ENCODE results near the gene DGKQ. TPM values are rescaled to one million over a fixed set of nuclear protein-coding genes. Genes with fewer than 3 reads are reported as not detected.

The DGKQ gene
- total RNA-seq, 1 experiment from 2014 or later = 11.8 TPM

DNA sequence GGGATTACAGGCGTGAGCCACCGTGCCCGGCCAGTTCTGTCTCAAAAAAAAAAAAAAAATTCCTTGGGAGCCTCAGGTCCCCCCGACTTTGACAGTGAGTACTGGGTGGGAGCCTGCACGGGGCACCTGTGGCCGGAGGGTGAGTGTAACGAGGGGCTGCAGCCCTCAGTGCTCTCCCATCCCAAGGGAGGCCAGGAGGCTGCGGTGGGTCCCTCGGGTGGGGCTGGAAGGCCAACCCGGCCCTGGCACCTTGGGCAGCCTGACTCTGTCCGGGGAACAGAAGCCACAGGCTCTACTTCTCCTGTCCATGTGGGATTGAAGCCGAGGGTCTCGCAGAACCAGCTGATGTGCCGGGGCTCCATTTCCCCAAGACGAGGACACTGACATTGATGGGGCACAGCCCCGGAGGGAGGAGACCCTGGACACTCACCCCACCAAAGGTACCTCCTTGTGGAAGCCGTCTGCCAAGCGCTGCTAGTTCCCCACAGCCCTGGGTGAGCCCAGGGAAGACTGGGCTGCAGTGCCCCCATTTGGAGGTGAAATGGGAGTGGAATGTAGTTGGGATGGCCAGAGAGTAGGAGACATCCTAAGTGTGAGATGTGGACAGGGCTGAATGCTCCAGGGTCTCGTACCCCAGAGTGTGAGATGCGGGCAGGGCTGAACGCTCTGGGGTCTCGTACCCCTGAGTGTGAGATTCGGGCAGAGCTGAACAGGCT is 22.1 kb upstream of the DGKQ start:
- no peaks in the 10 kb centered on the region for H3K4me1 Mint-ChIP-seq (ENCODE audit: low read depth, unreplicated experiment)
- intact Hi-C loops (cut with micrococcal nuclease; ENCODE audit: unreplicated experiment) = no loop called here
- no peak for TF ChIP-seq CTCF (IDR thresholded peaks at IDR 0.05; ENCODE audit: unreplicated experiment)
- no peak overlapping the region for H3K4me3 Mint-ChIP-seq (ENCODE audit: low read depth, unreplicated experiment)
- BruUV-seq (replicated peaks) = no TSS peak
- no peak overlapping the region for H3K27ac Mint-ChIP-seq (ENCODE audit: unreplicated experiment)
- DNase-seq = no peak
- peaks cover 16% of the 10 kb centered on the region for H3K36me3 Mint-ChIP-seq (ENCODE audit: insufficient read depth, unreplicated experiment)
- H3K27me3 Mint-ChIP-seq (ENCODE audit: unreplicated experiment) = peaks cover 21% of the 10 kb centered on the region
- CTCF ChIA-PET = no interaction called here
- no peaks in the 10 kb centered on the region for H3K9me3 Mint-ChIP-seq (ENCODE audit: low read depth, unreplicated experiment)

GRCh38 chr4:993111-994029 is 20.0 kb upstream of the DGKQ start, which contains the start of gene SLC26A1:
Gene SLC26A1 (minus strand): TSS chr4:993404. CDS start chr4:991703, 1,701 bp downstream.
- Mint-ChIP-seq H3K27me3 (ENCODE audit: unreplicated experiment) (peaks cover 6% of the 10 kb centered on the region), H3K36me3 (ENCODE audit: insufficient read depth, unreplicated experiment) (peaks cover 13% of the 10 kb centered on the region), H3K4me3 (ENCODE audit: low read depth, unreplicated experiment) (peak within 1 kb of the TSS; percentile 34), H3K27ac (ENCODE audit: unreplicated experiment) (peak within 1 kb of the TSS; percentile 39), H3K4me1 (ENCODE audit: low read depth, unreplicated experiment) (no peaks in the 10 kb centered on the region), H3K9me3 (ENCODE audit: low read depth, unreplicated experiment) (no peaks in the 10 kb centered on the region)
- no peak for TF ChIP-seq CTCF (IDR thresholded peaks at IDR 0.05; ENCODE audit: unreplicated experiment)
- no TSS peak for BruUV-seq (replicated peaks)
- intact Hi-C loops (cut with micrococcal nuclease; ENCODE audit: unreplicated experiment) = no loop called here
- CTCF ChIA-PET = no interaction called here
- DNase-seq = no peak

GRCh38 chr4:992297-993110 is 19.1 kb upstream of the DGKQ start:
- Mint-ChIP-seq H3K4me1 (ENCODE audit: low read depth, unreplicated experiment) (no peaks in the 10 kb centered on the region), H3K27me3 (ENCODE audit: unreplicated experiment) (no peaks in the 10 kb centered on the region), H3K36me3 (ENCODE audit: insufficient read depth, unreplicated experiment) (peaks cover 17% of the 10 kb centered on the region), H3K27ac (ENCODE audit: unreplicated experiment) (peak overlapping the region; percentile 39), H3K9me3 (ENCODE audit: low read depth, unreplicated experiment) (no peaks in the 10 kb centered on the region), H3K4me3 (ENCODE audit: low read depth, unreplicated experiment) (peak overlapping the region; percentile 34)
- CTCF ChIA-PET = no interaction called here
- TF ChIP-seq CTCF (IDR thresholded peaks at IDR 0.05; ENCODE audit: unreplicated experiment) = no peak
- DNase-seq = peak; percentile 59
- intact Hi-C loops (cut with micrococcal nuclease; ENCODE audit: unreplicated experiment) = no loop called here
- BruUV-seq (replicated peaks) = no TSS peak
